ENCODE measurements around the gene CCDC157.

- TF ChIP-seq CTCF (IDR thresholded peaks at IDR 0.05) (no peak), POLR2A (IDR thresholded peaks at IDR 0.05) (no peak)
Measured at GRCh38 chr22:30402028-30402765, 45.4 kb downstream of the CCDC157 start.
